Endometrial microvascular endothelial cells (primary cell): ENCODE measurements around the gene SIRT4. TPM values are rescaled to one million over a fixed set of nuclear protein-coding genes. Genes with fewer than 3 reads are reported as not detected.

Experiments used
- in situ Hi-C: cut with HindIII; loops from 2 replicates; pipeline ENCODE4 v1.10.0; 2017; ENCODE audit warnings: low sequenced_read_pairs, low pct_unique_long_range_greater_than_20kb; ENCODE audit errors: inconsistent ontology term
- total RNA-seq: library from RNA; depleted of rRNA; stranded (reverse); fragments of >200 nt; gene quantifications from one replicate; pipeline ENCODE4 v1.2.3, GENCODE V29; 2015; ENCODE audit errors: inconsistent ontology term

Gene SIRT4
- total RNA-seq, 1 donor from 2014 or later: 5.2 TPM

DNA sequence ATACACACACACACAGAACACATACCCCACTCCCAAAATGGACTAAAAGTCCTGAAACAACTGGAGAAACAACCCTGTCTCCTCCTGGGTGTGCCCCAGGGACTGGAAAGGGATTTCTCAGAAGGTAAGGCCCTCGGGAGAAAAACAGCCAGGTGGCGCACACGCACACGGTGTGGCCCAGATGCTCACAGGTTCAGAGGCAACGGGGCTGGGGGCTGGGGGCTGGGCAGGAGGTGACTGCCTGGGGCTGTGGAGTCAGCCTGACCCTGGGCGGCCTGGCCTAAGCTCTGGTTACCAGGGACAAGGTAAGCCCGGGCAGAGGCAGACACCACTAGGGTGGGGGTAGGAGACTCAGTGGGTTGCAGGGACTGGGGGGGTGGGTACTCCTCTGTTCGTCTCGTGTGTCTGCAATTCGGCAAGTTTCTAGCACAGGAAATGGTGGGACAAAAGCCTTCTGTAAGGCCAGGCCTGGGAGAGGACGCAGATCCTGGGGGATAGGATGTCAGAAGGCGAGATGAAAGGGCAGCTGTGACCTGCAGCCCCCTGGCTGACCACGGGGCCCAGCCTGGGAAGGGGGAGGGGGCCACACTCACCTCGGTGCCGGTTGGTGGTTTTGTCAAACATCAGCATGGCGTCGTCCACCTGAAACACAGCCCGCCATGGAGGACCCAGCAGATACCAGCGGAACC lies 56.4 kb downstream of the SIRT4 start:
- in situ Hi-C loops: no loop called here

DNA sequence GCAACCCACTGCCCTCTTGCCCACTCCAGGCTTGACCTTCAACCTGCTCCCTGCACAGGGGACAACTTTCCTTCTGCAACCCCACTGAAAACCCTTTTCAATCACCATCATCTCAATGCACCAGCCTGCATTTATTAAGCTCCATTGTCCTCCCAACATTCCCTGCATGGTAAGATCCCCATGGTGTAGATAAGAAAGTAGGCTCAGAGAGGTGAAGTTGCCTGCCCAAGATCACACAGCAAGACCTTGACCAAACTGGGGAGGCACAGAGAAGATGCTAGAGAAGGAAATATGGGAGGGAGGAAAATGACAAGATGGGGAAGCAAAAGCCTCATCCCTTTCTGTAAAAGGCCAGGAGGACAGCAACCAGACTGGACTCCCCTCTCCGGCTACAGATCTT lies 57.0 kb downstream of the SIRT4 start:
- in situ Hi-C loops: no loop called here

DNA sequence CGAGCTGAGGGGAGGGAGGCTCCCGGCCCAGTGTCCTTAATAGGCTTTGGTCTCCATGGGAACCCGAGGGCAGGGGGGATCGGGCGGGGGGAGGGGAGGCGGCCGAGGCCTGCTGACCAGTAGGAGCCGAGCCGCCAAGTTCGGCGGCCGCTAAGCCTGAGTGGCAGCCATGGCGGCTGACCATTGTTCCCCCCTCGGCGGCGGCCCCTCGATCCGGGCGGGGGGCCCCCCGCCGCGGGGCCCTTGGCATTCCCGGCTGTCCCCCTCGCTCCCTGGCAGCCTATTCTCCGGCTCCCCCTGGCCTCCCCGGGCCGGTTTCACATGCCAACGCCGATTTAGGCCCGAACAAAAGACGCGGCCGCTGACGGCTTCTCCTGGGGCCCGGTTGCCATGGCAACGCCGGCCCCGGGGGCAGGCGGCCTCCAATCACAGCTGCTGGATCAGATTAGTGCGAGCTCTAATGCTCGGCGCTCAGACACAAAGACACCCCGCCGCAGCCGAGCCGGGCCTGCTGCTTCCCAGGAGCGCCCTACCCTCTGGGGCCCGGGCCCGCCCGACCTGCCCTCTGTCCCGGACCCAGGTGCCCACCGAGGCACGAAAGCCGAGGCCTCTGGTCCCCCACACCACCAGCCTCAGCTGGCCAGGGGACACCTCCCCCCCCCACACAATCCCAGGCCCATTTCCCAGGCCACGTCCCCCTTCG lies 59.5 kb downstream of the SIRT4 start:
- in situ Hi-C loops: no loop called here

Other genes with a start within 250 kb of the SIRT4 start
- 45.3 TPM for gene RAB35, start 185.6 kb upstream of the SIRT4 start, total RNA-seq
- gene GCN1, start 107.6 kb upstream of the SIRT4 start, total RNA-seq: 76.4 TPM
- 5,493 TPM for gene RPLP0, start 101.2 kb upstream of the SIRT4 start, total RNA-seq
- gene PXN, start 36.6 kb upstream of the SIRT4 start, total RNA-seq: 325 TPM
- gene RNU4-2, start 10.4 kb upstream of the SIRT4 start, total RNA-seq: not detected
- not detected for gene RNU4-1, start 9.1 kb upstream of the SIRT4 start, total RNA-seq
- not detected for gene PLA2G1B, start 25.5 kb downstream of the SIRT4 start, total RNA-seq
- gene MSI1, start 66.8 kb downstream of the SIRT4 start, total RNA-seq: not detected
- gene COX6A1, start 135.8 kb downstream of the SIRT4 start, total RNA-seq: 571 TPM
- 91.2 TPM for gene TRIAP1, start 144.1 kb downstream of the SIRT4 start, total RNA-seq
- gene GATC, start 144.1 kb downstream of the SIRT4 start, total RNA-seq: 23.8 TPM
- gene SRSF9, start 167.4 kb downstream of the SIRT4 start, total RNA-seq: 90.3 TPM
- 504 TPM for gene DYNLL1, start 193.8 kb downstream of the SIRT4 start, total RNA-seq
- gene COQ5, start 226.8 kb downstream of the SIRT4 start, total RNA-seq: 28.8 TPM
- 119 TPM for gene RNF10, start 232.0 kb downstream of the SIRT4 start, total RNA-seq